GM19455 (cell line): Measurements from ENCODE around the gene DOCK3.
A peak's percentile ranks its signal among the peaks of the same experiment; 100 is the strongest.
"Not testable (repeated sequence)": the region's sequence is repeated elsewhere in the genome, so short reads cannot be mapped to it uniquely, and the experiment has no call there.

ENCODE experiments used
- ATAC-seq: cut with Tn5 transposase; IDR thresholded peaks from one replicate; pipeline ENCODE4 v1.9.1; 2021; ENCODE audit not compliant: unreplicated experiment

The DOCK3 gene

GRCh38 chr3:51381333-51381705 lies 706.6 kb downstream of the DOCK3 start:
- ATAC-seq = no peak

GRCh38 chr3:51382076-51382745 lies 707.5 kb downstream of the DOCK3 start:
- no peak for ATAC-seq

- ATAC-seq = no peak
Measured at GRCh38 chr3:51382947-51383578, 708.3 kb downstream of the DOCK3 start.

DNA sequence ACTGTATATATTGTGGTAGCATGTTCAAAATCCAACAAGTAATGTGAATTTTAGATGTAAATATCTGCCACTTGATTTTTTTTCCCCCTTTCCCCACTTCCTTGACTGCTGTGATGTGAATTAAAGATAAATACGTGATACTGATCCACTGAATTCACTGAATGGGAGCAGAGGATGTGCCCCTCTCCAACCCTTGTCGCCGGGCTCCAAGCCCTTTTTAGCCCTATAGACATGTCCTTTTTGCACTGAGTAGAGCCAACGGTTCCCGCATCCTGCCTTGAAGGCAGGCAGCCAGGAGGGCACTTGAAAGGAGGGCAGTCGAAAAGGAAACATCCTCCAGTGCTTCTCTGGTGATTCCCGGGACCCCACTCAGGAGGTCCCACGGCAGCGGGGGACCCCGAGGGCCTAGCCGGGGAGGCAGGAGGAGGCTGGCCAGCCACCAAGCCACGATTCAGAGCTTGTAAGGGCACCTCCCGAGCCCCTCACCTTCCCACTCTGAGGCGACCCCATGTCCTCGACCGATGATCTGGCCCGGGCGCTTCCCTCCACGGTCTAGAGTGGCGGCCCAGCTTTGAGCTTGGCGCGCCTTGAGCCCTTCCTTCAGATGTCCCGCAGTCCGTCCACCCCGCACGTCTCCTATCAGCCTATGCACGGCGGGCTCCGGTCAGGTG lies 709.5 kb downstream of the DOCK3 start:
- ATAC-seq = peak; percentile 31

- ATAC-seq = peak; percentile 93
Measured at GRCh38 chr3:51384726-51385473, 710.2 kb downstream of the DOCK3 start, which contains the start of gene MANF. TSS of gene MANF (plus strand) at chr3:51385291. CDS start at chr3:51385343, 52 bp downstream.

- no peak for ATAC-seq
Measured at GRCh38 chr3:51385621-51386091, 710.9 kb downstream of the DOCK3 start.

DNA sequence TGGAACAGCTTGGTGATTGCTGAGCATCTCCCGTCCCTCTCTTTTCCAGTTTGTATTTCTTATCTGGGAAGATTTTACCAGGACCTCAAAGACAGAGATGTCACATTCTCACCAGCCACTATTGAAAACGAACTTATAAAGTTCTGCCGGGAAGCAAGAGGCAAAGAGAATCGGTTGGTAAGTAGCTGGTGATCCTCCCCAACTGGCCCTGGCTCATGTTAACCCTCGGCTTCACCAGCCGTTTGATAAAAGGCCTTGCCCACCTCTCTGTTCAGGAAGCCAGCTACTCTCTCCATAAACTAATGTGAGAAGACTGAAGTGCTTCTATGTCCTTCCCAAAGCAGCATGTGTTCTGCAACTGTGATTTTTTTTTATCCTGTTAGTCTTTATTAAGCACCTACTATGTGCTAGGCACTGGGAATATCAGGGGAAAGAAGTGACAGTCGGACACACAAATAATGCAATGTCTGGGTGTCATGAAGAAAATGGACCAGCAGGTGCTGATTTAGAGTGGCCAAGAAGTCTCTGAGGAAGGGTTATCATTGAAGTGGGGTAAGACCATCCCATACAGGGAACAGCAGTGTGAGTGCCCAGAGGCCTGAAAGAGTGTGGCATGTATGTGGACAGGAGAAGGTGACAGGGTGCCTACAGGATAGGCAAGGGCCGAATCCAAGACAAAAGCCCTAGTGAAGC lies 711.6 kb downstream of the DOCK3 start:
- ATAC-seq = no peak

GRCh38 chr3:51386852-51387229 lies 712.1 kb downstream of the DOCK3 start:
- no peak for ATAC-seq

DNA sequence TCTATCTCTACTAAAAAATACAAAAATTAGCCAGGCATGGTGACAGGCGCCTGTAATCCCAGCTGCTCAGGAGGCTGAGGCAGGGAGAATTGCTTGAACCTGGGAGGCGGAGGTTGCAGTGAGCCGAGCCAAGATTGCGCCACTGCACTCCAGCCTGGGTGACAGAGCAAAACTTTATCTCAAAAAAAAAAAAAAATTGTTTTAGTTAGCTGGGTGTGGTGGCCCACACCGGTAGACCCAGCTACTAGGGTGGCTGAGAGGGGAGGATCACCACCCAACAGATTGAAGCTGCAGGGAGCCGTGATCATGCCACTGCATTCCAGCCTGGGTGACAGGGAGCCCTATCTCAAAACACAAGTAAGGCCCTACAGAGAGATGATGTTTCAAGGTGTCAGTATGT lies 712.6 kb downstream of the DOCK3 start:
- ATAC-seq = not testable (repeated sequence)

- ATAC-seq = no peak
Measured at GRCh38 chr3:51388286-51389029, 713.7 kb downstream of the DOCK3 start.

GRCh38 chr3:51389423-51390183 lies 714.9 kb downstream of the DOCK3 start:
- ATAC-seq = no peak

DNA sequence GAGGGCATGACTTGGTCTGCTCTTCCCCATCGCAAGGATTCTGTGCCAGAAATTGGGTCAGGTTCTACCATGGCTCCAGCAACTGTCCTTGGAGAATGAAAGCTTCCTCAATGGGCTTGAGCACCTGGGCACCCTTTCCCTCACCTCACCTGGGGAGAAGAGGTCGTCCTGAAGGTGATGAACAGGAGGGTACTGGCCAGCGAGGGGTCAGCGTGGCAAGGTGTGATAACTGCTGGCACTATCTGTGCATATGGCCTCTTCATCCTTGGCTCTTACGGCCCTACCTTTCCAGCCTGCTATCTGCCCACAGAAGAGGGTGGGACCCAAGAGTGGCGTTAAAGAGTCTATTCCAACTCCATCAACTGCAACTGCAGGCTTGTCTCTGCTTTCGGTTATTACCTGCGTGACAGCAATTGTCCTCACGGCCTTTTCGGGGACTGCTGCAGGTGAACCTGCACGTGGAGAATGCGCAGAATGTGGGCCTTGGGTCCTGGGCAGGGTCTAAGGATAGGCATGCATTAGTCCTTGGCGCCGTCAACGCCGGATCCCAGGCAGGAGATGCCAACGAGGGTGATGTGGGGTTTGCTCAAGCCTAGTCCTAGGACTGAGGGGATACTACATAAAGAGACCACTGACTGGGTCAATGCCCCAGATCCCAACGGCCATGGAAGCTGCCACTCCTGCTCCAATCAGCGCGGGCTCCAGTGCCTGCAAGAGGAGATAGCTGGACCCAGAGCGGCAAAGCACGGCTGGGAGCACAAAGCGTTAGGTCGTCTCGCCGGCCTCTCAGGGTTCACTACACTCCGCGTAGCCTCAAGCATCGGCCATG lies 715.7 kb downstream of the DOCK3 start:
- peak; percentile 23 for ATAC-seq

DNA sequence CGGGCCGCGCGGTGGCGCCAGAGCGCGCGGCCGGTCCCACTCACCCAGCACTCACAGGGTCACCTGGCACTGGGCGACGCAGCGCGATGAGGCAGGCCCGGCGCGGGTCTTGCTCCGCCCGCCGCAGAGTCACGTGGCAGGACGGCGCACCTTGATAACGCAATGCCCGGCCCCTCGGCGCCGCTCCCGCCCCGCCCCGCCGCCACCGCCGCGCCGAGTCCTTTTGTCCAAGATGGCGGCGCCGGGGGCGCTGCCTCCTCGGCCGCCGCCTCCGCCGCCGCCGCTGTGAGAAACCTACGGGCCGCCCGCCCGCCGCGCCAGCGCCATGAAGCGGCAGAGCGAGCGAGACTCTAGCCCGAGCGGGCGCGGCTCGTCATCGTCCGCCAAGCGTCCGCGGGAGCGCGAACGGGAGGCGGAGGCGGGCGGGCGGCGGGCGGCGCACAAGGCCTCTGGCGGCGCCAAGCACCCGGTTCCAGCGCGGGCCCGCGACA lies 716.4 kb downstream of the DOCK3 start, which contains the start of gene RBM15B:
RBM15B (plus strand) TSS at position 211 of the 491 bp plus-strand sequence; CDS start at position 326, 115 bp downstream.
- peak; percentile 87 for ATAC-seq

DNA sequence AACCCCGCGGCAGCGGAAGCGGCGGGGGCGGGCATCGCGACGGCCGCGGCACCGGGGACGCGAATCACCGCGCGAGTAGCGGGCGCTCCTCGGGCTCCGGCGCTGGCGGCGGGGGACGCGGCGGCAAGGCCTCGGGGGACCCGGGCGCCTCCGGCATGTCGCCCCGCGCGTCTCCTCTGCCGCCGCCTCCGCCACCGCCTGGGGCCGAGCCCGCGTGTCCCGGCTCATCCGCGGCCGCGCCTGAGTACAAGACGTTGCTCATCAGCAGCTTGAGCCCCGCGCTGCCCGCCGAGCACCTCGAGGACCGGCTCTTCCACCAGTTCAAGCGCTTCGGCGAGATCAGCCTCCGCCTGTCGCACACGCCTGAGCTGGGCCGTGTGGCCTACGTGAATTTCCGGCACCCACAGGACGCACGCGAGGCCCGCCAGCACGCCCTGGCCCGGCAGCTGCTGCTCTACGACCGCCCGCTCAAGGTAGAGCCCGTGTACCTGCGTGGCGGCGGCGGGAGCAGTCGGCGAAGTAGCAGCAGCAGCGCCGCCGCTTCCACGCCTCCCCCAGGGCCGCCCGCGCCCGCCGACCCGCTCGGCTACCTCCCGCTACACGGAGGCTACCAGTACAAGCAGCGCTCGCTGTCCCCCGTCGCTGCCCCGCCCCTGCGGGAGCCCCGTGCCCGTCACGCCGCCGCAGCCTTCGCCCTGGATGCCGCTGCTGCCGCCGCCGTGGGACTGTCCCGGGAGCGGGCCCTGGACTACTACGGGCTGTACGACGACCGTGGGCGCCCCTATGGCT lies 717.0 kb downstream of the DOCK3 start:
- ATAC-seq = peak; percentile 24

GRCh38 chr3:51392355-51393133 lies 717.8 kb downstream of the DOCK3 start:
- ATAC-seq = no peak

GRCh38 chr3:51393134-51393495 lies 718.4 kb downstream of the DOCK3 start:
- ATAC-seq = no peak

GRCh38 chr3:51393564-51393963 lies 718.8 kb downstream of the DOCK3 start:
- no peak for ATAC-seq
